Measurements from ENCODE around the gene MOB2.
"Not testable (repeated sequence)": the region's sequence is repeated elsewhere in the genome, so short reads cannot be mapped to it uniquely, and the experiment has no call there.

Gene MOB2

GRCh38 chr11:1438967-1439330 is 47.6 kb downstream of the MOB2 start:
- no peak for DNase-seq

- DNase-seq, result no peak
Measured at GRCh38 chr11:1438261-1438966, 48.2 kb downstream of the MOB2 start.

DNA sequence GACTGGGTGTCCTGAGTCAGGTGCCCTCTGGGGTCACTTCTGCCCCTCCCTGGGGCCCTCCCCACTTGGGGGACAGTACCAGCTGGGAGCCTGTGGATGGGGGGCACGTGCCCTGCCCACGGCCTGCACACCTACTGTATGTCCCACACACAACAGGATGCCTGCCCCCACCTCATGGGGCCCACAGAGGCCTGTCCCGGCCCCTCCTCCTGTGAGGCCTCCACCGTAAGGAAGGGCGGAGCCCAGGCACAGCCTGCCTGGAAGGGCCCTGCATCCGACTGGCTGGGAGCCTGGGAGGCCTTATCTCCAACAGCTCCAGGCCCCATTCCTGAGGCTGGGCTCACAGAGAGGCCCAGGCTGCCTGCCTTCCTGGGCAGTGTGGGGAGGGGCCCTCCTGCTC is 49.1 kb downstream of the MOB2 start:
- no peak for DNase-seq

- DNase-seq, result no peak
Measured at GRCh38 chr11:1436468-1437039, 50.0 kb downstream of the MOB2 start.

GRCh38 chr11:1435820-1436467 is 50.6 kb downstream of the MOB2 start:
- DNase-seq, result no peak

DNA sequence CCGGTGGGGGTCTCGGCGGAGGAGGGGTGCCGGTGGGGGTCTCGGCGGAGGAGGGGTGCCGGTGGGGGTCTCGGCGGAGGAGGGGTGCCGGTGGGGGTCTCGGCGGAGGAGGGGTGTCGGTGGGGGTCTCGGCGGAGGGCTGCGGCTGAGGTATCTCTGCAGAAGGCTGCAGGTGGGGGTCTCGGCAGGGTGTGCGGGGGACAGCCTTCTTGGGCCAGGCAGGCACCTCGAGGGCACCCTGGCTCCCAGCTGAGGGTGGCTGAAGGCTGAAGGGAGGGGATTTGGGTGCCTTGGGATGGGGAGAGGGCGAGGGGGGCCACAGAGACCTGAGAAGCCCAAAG is 51.1 kb downstream of the MOB2 start:
- DNase-seq, result not testable (repeated sequence)

DNA sequence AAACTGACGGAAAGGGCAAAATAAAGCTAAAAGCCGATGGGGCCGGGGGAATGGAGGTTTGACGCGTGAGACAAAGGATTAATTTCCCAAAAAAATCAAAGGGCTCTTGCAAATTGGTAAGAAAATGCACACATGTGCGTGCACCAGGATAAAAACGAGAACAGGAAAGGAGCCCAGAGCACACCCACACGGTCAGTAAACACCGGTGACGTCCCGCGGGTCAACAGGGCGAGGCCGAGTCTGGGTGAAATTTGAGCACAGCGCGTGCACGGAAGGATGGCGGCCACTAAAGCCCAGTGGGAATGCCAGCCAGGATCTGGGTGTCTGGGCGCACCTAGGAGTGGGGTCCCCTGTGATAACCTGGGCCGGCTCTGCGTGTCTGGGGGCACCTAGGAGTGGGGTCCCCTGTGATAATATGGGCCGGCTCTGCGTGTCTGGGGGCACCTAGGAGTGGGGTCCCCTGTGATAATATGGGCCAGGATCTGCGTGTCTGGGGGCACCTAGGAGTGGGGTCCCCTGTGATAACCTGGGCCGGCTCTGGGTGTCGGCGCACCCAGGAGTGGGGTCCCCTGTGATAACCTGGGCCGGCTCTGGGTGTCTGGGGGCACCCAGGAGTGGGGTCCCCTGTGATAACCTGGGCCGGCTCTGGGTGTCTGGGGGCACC is 52.5 kb downstream of the MOB2 start:
- no peak for DNase-seq

DNA sequence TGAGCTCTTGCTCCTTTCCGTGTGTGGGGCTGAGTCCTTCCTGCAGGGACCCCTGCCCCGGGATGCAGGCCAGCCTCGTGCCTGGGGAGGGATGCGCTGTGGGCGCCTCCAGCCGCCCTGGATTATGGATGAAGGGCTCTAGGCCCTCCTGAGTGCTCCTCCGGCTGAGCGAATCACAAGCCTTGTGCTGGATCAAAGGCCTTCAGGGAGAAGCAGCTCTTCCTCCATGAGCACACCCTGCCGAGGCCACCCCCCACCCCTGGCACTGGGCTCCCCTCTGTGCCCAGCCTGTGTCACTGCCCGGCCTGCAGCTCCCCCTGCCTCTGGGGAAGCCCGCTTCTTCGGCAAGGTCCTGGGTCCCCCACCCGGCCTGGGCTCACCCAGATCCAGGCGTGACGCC is 53.0 kb downstream of the MOB2 start:
- no peak for DNase-seq

- no peak for DNase-seq
Measured at GRCh38 chr11:1428762-1429316, 57.7 kb downstream of the MOB2 start.

- DNase-seq, result no peak
Measured at GRCh38 chr11:1425439-1425838, 61.1 kb downstream of the MOB2 start.

DNA sequence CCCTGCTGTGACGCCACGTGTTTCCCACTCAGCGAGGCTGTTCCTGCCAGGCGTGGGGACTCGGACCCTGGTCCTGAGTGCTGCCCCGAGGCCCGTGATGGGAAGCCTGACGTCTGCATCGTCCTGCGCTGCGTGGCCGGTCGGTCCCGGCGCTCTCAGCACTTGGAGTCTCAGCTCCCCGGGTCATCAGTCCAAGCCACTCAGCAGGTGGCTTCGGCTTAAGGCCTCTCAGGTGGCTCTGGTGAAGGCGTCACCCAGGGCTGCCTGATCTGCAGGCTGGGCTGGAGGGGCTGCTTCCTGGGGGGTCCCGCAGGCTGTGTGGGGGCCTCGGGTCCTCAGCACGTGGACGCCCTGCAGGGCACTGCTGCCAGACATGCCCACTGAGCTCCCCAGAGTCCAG is 61.6 kb downstream of the MOB2 start:
- DNase-seq, result no peak

DNA sequence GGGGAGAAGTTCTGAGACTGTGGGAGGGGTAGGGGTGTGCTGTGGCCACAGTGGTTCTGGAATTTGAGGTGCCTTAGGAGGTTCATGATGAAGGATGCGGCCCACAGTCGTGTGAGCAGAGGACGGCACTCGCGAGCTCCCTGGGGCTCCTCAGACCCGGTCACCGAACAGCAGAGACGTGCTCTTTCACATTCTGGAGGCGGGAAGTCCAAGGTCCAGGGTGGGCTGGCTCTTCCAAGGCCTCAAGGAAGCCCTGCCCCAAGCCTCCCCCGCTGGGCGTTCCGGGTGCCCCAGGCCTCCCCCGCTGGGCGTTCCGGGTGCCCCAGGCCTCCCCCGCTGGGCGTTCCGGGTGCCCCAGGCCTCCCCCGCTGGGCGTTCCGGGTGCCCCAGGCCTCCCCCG is 63.2 kb downstream of the MOB2 start:
- not testable (repeated sequence) for DNase-seq

DNA sequence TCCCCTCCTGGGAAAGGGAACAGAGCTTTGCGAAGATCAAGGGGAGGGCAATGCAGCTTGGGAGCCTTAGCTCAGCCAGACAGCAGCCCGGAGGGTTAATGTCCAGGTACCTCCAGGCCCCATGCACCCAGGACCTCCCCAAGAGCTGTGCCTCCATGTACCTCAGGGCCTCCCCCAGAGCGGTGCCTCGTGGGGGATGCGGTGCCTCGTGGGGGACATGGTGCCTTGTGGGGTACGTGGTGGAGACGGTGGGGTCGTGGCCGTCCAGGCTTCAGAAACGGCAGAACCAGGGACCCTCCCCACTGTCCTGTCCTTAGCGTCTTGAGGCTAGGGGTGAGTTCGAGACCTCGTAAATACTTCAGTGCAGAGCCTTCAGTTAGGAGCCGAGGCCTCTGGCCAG is 63.6 kb downstream of the MOB2 start:
- DNase-seq, result no peak

DNA sequence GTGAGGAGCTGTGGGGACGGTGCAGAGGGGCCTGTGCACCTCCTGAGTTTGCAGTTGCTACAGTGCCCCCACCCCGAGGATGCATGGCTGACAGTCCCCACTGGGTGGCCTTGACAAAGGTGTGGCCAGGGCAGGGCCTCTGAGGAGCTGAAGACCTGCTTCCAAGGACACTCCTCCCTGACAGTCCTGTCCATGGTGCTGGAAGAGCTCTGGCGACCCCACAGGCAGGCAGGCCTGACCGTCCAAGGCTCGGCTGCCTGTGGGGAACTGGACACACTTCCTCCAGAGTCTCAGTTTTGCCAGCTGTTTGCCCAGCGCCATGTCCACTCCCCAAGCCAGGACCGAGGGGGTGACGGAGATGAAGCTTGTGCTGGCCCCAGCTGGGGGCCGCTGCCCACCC is 64.1 kb downstream of the MOB2 start:
- no peak for DNase-seq

DNA sequence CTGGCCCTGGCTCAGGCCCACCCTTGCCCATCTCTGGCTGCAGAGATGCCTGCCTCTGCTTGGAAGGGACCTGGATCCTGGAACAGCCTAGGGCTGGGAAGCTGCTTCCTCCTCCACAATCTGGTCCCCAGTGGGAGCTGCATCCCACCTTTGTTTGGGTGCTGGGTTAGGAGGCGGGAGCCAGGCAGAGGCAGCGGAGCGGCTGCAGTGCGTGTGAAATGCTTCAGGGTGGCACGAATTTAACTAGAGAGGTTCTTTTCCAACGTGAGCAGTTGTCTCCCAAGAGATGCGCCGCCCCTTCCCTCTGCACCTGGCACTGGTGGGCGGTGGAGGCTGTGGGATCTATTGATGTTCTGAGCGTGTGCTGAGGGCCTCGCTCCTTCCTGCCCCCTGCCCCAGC is 65.3 kb downstream of the MOB2 start:
- DNase-seq, result no peak

- DNase-seq, result no peak
Measured at GRCh38 chr11:1419811-1420210, 66.8 kb downstream of the MOB2 start.

All from CD4-positive, alpha-beta T cell treated with Interleukin-10 for 1 hour (primary cell).